OCI-LY3 (cell line): ENCODE data around the gene EID1.

Experiments used
- CTCF ChIP-seq: fragments of 200-600, 300-600 bp; sonication (generic); IDR thresholded peaks from 2 replicates; pipeline ENCODE4 v1.5.1; 2014; ENCODE audit warnings: antibody characterized with exemption, low read length, low read depth
- EZH2phosphoT487 ChIP-seq: fragments of 200-600 bp; shearing (Covaris generic); IDR thresholded peaks from 2 replicates; pipeline ENCODE4 v1.6.1; 2018; ENCODE audit warnings: antibody characterized with exemption, mixed run types, low read depth

- TF ChIP-seq CTCF (no peak), EZH2phosphoT487 (no peak)
Observed at GRCh38 chr15:48883699-48884098, 5.8 kb downstream of the EID1 start.
